ENCODE measurements around the gene NRTN. TPM values are rescaled to one million over a fixed set of nuclear protein-coding genes. Genes with fewer than 3 reads are reported as not detected.
A peak's percentile ranks its signal among the peaks of the same experiment; 100 is the strongest.
"Not testable (repeated sequence)": the region's sequence is repeated elsewhere in the genome, so short reads cannot be mapped to it uniquely, and the experiment has no call there.

The NRTN gene
- total RNA-seq, 3 donors from 2014 or later: 0.48 to 1.8 (median 1.6) TPM

DNA sequence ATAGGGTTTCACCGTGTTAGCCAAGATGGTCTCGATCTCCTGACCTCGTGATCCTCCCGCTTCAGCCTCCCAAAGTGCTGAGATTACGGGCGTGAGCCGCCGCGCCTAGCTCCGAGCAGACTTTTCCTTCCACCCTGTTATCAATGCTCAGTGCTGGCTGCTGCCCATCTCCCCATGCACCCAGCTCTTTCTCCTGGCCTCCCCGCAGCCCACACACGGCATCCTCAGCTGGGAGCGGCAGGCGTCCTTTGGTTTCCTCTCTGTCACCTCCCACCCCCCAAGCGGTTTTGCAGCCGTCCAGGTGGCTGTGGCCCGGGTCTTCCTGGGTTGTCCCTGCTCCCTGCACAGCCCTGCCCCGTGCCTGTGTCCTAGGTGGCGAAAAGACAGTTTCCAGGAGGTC, 32.5 kb upstream of the NRTN start:
- intact Hi-C loops (cut with DNase I; ENCODE audit: low total_unique reads): no loop called here
- Histone ChIP-seq H3K4me3 (no peak overlapping the region), H3K27ac (no peak overlapping the region), H3K36me3 (no peaks in the 10 kb centered on the region), H3K27me3 (no peaks in the 10 kb centered on the region), H3K9me3 (no peaks in the 10 kb centered on the region), H3K4me1 (no peaks in the 10 kb centered on the region)
- TF ChIP-seq POLR2A (IDR thresholded peaks at IDR 0.05) (no peak), POLR2AphosphoS5 (IDR thresholded peaks at IDR 0.05) (no peak)
- TF ChIP-seq, protein P1, sequence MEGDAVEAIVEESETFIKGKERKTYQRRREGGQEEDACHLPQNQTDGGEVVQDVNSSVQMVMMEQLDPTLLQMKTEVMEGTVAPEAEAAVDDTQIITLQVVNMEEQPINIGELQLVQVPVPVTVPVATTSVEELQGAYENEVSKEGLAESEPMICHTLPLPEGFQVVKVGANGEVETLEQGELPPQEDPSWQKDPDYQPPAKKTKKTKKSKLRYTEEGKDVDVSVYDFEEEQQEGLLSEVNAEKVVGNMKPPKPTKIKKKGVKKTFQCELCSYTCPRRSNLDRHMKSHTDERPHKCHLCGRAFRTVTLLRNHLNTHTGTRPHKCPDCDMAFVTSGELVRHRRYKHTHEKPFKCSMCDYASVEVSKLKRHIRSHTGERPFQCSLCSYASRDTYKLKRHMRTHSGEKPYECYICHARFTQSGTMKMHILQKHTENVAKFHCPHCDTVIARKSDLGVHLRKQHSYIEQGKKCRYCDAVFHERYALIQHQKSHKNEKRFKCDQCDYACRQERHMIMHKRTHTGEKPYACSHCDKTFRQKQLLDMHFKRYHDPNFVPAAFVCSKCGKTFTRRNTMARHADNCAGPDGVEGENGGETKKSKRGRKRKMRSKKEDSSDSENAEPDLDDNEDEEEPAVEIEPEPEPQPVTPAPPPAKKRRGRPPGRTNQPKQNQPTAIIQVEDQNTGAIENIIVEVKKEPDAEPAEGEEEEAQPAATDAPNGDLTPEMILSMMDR (IDR thresholded peaks at IDR 0.05): no peak
- DNase-seq (ENCODE audit: low spot score in 2 of 2): no peak

DNA sequence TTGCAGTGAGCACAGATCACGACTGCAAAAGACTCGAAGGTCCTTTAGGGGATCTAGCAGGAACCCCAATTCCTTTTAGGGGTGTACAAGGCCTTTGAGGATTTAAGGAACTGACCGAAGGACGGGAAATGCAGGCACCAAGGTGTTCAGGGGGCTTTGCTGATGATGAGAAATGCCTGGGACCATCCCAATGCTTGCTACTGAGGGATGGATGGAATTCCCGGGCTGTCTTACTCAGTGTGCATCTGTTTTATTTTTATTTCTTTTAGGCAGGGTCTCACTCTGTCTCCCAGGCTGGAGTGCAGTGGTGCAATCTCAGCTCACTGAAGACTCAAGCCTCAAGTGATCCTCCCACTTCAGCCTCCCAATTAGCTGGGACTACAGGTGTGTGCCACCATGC, 31.6 kb upstream of the NRTN start:
- Histone ChIP-seq H3K27me3 (no peaks in the 10 kb centered on the region), H3K9me3 (no peaks in the 10 kb centered on the region), H3K36me3 (no peaks in the 10 kb centered on the region), H3K4me1 (no peaks in the 10 kb centered on the region), H3K27ac (no peak overlapping the region), H3K4me3 (no peak overlapping the region)
- no peak for DNase-seq (ENCODE audit: low spot score in 2 of 2)
- intact Hi-C loops (cut with DNase I; ENCODE audit: low total_unique reads): no loop called here
- no peak for TF ChIP-seq POLR2AphosphoS5 (IDR thresholded peaks at IDR 0.05)
- no peak for TF ChIP-seq POLR2A (IDR thresholded peaks at IDR 0.05)
- TF ChIP-seq, protein P1 (IDR thresholded peaks at IDR 0.05): no peak

DNA sequence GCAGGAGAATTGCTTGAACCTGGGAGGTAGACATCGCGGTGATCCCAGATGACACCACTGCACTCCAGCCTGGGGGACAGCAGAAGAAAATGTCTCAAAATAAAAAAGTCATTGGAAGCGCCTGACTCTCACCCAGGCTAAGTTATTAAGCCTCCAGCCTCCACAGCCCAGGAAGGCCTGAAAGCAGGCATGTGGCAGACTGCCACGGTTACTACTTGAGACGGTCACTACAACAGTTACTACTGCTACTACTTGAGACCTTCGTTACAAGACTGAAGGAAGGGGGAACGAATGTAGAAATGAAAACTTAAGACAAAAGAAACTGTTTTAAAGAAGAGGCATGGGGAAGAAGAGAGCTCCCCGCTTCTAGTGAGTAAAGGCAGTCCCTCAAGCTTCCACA, 29.9 kb upstream of the NRTN start:
- TF ChIP-seq, protein P1 (IDR thresholded peaks at IDR 0.05): no peak
- no peak for TF ChIP-seq POLR2AphosphoS5 (IDR thresholded peaks at IDR 0.05)
- no peak for TF ChIP-seq POLR2A (IDR thresholded peaks at IDR 0.05)
- no peak for DNase-seq (ENCODE audit: low spot score in 2 of 2)
- intact Hi-C loops (cut with DNase I; ENCODE audit: low total_unique reads): no loop called here
- Histone ChIP-seq H3K27ac (no peak overlapping the region), H3K9me3 (no peaks in the 10 kb centered on the region), H3K36me3 (no peaks in the 10 kb centered on the region), H3K4me3 (no peak overlapping the region), H3K4me1 (no peaks in the 10 kb centered on the region), H3K27me3 (no peaks in the 10 kb centered on the region)

DNA sequence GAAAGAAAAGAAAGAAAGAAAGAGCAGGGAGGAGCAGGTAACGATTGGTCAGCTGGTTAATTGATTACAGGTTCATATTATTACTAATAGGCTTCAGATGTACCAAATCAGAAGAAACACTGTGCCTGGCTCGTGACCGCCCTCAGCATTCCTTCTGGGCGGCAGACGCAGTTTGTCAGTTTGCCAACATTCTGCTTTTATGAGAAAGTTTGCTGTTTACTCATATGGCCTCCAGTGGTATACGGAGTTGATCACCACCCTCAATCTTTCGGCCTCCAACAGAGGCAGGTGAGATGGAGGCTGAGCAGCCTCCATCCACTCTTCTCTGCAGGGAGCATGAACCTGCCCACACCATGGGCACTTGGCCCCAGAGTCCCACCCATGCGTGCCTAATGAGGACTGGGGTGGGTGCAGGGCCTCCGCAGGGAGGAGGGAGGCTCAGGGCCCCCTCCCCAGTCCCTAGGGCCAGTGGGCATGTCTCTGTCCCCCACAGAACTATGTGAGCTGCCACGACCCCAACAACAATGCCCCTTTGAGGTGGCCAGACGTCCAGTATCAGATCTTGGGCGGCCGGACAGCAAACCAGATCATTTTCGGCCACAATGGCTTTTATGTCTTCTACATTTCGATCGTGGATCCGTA, 29.1 kb upstream of the NRTN start:
- H3K27me3 ChIP-seq: no peaks in the 10 kb centered on the region
- no peak for DNase-seq (ENCODE audit: low spot score in 2 of 2)
- intact Hi-C loops (cut with DNase I; ENCODE audit: low total_unique reads): no loop called here
- H3K9me3 ChIP-seq: no peaks in the 10 kb centered on the region
- no peaks in the 10 kb centered on the region for H3K36me3 ChIP-seq
- TF ChIP-seq, protein P1 (IDR thresholded peaks at IDR 0.05): no peak
- TF ChIP-seq POLR2AphosphoS5 (IDR thresholded peaks at IDR 0.05) (no peak), POLR2A (IDR thresholded peaks at IDR 0.05) (no peak)
- H3K27ac ChIP-seq: peak overlapping the region in 1 of 2 donors; percentile 17
- no peak overlapping the region for H3K4me3 ChIP-seq
- no peaks in the 10 kb centered on the region for H3K4me1 ChIP-seq

DNA sequence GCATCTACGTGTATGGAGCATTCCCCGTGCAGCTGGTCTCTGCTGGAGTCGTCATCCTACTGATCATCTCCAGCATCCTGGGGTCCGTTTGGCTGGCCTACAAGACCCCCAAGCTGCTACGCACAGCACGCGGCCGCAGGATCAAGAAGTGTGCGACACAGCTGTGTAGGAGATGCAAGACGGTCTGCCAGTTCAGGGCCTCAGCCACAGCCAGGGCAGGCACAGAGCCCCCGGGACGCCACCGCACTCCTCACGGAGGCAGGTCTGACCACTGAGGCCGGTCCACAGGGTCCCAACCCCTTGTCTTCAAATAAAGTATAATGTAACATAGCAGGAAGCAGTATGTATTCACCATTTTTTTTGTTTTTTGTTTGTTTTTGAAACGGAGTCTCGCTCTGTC, 26.5 kb upstream of the NRTN start:
- TF ChIP-seq, protein P1 (IDR thresholded peaks at IDR 0.05): no peak
- TF ChIP-seq POLR2A (IDR thresholded peaks at IDR 0.05) (no peak), POLR2AphosphoS5 (IDR thresholded peaks at IDR 0.05) (no peak)
- intact Hi-C loops (cut with DNase I; ENCODE audit: low total_unique reads): no loop called here
- Histone ChIP-seq H3K9me3 (no peaks in the 10 kb centered on the region), H3K27me3 (no peaks in the 10 kb centered on the region), H3K4me1 (no peaks in the 10 kb centered on the region), H3K27ac (no peak overlapping the region), H3K4me3 (no peak overlapping the region), H3K36me3 (no peaks in the 10 kb centered on the region)
- no peak for DNase-seq (ENCODE audit: low spot score in 2 of 2)

DNA sequence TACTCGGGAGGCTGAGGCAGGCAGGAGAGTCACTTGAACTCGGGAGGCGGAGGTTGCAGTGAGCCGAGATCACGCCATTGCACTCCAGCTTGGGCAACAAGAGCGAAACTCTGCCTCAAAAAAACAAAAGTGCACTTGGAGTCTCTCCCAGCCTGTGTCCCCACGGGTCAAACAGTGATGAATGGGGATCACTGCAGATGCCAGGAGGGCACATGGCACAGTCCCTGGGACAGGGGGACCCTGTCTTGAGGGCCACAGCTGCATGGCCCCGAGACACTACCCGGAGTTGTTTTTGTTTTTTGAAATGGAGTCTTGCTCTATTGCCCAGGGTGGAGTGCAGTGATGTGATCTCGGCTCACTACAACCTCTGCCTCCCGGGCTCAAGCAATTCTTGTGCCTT, 24.0 kb upstream of the NRTN start:
- intact Hi-C loops (cut with DNase I; ENCODE audit: low total_unique reads): not testable (repeated sequence)

More for the DNA sequence above, 24.0 kb upstream of the NRTN start:
- DNase-seq (ENCODE audit: low spot score in 2 of 2); H3K36me3 ChIP-seq; H3K27ac ChIP-seq; H3K9me3 ChIP-seq; H3K27me3 ChIP-seq; H3K4me1 ChIP-seq; H3K4me3 ChIP-seq: not testable (repeated sequence)

Data from breast epithelium (tissue), 4 donors.